Glomerular visceral epithelial cell (primary cell): ENCODE data around the gene MCUR1.
A peak's percentile ranks its signal among the peaks of the same experiment; 100 is the strongest.
"Not testable (repeated sequence)": the region's sequence is repeated elsewhere in the genome, so short reads cannot be mapped to it uniquely, and the experiment has no call there.

Experiments used
- DNase-seq: peaks from one replicate; pipeline ENCODE4 v3.0.0-alpha.2; 2016; ENCODE audit errors: extremely low spot score

The MCUR1 gene

GRCh38 chr6:13776602-13777001, 37.8 kb downstream of the MCUR1 start:
- no peak for DNase-seq

GRCh38 chr6:13775466-13775865, 38.9 kb downstream of the MCUR1 start:
- DNase-seq: not testable (repeated sequence)

DNA sequence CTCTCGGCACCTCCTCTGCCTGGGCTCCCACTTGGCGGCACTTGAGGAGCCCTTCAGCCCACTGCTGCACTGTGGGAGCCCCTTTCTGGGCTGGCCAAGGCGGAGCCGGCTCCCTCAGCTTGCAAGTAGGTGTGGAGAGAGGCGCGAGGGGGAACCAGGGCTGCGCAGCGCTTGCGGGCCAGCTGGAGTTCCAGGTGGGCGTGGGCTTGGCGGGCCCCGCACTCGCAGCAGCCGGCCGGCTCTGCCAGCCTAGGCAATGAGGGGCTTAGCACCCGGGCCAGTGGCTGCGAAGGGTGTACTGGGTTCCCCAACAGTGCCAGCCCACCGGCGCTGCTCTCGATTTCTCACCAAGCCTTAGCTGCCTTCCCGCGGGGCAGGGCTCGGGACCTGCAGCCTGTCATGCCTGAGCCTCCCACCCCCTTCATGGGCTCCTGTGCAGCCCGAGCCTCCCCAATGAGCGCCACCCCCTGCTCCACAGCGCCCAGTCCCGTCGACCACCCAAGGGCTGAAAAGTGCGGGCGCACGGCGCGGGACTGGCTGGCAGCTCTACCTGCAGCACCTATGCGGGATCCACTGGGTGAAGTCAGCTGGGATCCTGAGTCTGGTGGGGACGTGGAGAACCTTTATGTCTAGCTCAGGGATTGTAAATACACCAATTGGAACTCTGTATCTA, 41.9 kb downstream of the MCUR1 start:
- not testable (repeated sequence) for DNase-seq

GRCh38 chr6:13769655-13770053, 44.7 kb downstream of the MCUR1 start:
- DNase-seq: no peak

DNA sequence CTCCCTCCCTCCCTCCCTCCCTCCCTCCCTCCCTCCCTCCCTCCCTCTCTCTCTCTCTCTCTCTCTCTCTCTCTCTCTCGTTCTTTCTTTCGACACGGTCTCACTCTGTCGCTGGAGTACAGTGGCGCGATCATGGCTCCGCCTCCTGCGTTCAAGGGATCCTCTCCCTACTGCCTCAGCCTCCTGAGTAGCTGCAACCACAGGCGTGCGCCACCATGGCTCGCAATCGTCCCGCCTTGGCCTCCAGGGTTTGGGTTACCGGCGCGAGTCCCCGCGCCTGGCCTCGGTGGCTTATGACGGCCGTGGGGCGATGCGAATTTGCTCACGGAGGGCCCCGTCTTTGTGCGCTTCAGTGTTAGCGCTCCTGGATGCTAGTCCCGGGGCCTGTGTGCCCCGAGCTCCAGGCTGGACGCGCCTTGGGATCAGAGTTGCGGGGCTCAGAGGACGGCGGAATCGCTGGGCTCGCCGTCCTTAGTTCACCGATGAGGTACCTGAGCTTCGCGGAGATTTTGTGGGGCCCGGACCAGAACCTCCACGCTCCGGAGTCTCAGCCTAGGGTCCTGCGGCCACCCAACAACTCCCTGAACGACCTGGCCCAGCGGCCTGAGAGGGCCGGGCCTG, 45.2 kb downstream of the MCUR1 start:
- no peak for DNase-seq

DNA sequence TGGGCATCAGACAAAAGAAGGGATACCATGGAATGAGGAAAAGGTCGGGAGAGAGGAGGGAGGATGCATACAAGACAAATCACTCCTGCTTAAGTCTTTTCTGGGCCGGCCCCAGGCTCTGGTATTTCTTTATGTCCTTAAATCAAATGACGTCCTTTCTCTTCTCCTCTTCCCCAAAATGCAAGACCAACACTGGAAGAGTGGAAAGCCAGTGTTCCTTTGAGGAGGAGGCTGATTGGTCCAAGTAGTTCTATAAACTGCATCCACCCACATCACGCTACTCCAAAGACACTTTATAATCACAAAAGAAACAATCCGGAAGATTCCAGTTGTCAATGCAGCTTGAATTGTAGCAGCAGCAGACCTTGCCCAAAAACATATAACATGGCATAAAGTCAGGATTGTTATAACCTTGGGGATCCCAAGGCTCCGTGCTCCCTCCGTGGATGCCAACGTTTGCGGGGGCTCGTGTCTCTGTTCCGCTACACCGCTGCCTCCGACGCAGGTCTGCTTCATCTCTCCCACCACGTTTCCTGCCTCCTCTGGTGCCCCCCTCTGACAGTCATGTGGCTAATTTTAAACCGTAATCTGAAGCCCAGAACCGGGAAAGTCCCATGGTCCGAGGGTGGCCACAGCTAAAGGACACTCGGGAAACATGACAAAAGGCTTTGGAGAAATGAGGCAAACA, 47.1 kb downstream of the MCUR1 start:
- peak; percentile 35 for DNase-seq

DNA sequence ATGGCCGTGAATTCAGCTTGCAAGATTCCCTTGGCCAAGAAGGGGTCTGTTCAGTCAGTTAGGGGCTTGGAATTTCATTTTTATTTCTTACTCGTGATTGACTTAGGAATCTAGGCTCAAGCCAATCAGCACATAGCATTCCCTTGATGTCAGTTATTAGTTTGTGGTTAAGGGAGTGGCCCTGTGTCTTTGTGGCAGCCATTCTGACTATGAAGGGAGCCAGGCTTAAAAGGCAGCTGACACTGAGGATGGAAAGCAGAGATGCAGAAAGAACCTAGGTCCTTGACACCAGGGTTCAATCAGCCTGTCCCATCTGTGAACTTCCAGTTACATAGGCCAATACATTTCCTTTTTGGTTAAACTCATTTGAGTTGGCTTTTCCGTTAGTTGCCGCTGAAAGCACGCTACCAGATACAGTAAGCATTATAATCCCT, 48.1 kb downstream of the MCUR1 start:
- DNase-seq: peak; percentile 36

- DNase-seq: no peak
Observed at GRCh38 chr6:13765570-13765969, 48.8 kb downstream of the MCUR1 start.

DNA sequence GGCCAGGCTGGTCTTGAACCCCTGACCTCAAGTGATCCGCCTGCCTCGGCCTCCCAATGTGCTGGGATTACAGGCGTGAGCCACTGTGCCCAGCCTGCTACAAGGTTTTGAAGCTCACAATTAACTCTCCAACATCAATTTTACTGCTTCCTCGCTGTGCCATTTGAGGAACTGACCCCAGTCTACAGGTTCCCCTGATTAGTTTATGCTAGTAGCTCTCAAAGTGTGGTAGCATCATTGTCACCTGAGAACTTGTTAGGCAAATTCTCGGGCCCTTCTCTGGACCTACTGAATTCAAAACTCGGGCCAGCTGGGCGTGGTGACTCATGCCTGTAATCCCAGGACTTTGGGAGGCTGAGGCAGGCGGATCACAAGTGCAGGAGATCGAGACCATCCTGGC, 49.4 kb downstream of the MCUR1 start:
- no peak for DNase-seq

DNA sequence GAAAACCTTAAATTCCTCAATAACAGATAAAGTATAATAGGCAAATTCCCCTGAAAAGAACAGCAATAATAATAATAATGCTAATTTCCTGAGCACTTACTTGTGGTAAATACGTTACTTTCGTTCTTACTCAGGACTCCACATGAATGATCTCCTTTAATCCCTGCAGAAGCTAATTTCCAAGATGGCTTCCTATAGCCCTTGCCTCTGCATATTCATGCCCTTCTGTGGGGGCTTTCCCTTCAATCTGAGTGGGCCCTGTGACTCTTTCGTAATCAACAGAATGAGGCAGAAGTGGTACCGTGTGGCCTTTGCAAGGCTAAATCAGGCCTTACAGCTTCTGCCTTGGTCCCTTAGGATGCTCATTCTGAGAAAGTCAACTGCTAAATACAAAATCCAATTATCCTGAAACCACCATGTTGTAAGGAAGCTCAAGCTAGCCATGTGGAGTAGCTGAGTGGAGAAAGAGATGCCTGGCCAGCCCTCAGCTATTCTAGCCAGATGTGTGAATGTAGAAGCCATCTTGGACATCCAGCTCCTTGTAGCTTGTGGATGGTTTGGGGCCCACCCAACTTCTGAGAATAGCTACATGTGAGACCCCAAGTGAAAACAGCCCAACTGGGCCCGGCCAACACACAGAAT, 50.5 kb downstream of the MCUR1 start:
- no peak for DNase-seq

GRCh38 chr6:13762611-13763441, 51.5 kb downstream of the MCUR1 start:
- peak; percentile 30 for DNase-seq

GRCh38 chr6:13761361-13762036, 52.9 kb downstream of the MCUR1 start:
- no peak for DNase-seq

GRCh38 chr6:13760307-13761304, 53.8 kb downstream of the MCUR1 start:
- DNase-seq: no peak

GRCh38 chr6:13759025-13759424, 55.3 kb downstream of the MCUR1 start:
- DNase-seq: no peak

DNA sequence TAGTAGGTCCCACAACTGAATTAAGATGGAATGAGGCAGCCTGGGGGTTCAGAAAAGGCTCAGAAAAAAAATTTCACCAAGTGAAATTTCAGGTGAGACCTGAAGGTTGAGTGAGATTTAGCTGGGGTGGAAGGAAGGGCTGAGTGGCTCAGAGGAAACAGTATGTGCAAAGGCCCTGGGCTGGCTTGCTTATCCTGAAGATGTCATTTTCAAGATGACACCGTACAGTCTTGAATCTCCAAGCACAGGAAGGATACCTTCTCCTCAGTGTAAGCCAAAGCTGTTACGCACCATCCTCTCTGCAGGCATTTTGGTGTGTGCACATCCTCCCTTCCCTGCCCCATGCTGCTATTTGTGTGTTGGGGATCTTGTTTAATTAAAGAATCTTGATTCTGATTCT, 59.7 kb downstream of the MCUR1 start:
- no peak for DNase-seq

DNA sequence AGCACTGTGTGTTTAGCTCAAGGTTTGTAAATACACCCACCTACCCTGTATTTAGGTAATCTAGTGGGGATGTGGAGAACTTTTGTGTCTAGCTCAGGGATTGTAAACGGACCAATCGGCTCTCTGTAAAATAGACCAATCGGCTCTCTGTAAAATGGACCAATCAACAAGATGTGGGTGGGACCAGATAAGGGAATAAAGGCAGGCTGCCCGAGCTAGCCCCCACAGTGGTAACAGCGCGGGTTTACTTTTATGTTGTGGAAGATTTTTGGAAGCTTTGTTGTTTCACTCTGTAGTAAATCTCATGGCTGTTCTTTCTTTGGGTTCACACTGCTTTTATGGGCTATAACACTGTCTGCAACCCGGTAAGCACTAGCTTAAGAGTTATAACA, 70.6 kb downstream of the MCUR1 start:
- DNase-seq: no peak

GRCh38 chr6:13742961-13743735, 71.2 kb downstream of the MCUR1 start:
- DNase-seq: no peak

GRCh38 chr6:13741365-13741764, 73.0 kb downstream of the MCUR1 start:
- no peak for DNase-seq
